IPS DF 4.7 (cell line): Measurements from ENCODE around the gene STEAP3.
"Not testable (repeated sequence)": the region's sequence is repeated elsewhere in the genome, so short reads cannot be mapped to it uniquely, and the experiment has no call there.

Experiments
- DNase-seq: peaks from one replicate; pipeline ENCODE4 v3.0.0-alpha.2; 2013; ENCODE audit warnings: low spot score; ENCODE audit errors: extremely low read depth

The STEAP3 gene

DNA sequence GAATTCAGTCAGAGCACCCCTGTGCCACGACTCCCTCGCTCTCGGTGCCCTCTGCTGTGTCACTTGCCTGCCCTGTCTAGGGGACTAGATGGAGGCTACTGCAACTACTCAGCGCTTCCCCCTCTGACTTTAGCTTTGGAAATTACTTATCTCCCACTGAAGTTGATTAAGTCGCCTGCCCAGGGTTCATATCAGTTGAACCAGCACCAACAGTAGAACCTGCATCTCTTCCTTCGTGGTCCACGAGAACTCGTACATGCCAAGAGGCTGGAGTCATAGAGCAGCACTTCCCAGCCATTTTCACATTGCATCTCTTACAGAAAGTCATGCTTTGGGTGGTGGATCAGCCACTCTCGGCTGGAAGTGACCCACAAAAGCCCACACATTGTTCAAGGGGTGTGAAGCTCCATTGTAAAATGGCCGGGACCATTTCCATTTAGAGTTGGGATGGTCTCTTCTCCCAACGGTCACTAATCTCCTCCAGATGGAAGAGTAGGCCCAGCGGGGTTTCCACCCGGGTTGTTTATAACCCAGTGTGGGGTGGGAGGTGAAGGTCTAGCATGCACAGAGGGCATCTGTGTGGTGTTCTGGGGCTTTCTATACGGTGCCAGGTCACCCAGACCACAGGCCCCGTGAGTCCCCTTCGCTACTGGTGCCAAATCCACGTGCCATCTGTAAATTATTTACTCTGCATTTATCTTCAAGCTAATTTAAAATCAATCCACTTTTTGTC lies 38.0 kb downstream of the STEAP3 start:
- DNase-seq, result no peak

DNA sequence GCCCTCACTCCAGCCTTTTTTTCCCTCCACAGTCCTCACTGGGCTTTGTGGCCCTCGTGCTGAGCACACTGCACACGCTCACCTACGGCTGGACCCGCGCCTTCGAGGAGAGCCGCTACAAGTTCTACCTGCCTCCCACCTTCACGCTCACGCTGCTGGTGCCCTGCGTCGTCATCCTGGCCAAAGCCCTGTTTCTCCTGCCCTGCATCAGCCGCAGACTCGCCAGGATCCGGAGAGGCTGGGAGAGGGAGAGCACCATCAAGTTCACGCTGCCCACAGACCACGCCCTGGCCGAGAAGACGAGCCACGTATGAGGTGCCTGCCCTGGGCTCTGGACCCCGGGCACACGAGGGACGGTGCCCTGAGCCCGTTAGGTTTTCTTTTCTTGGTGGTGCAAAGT lies 39.4 kb downstream of the STEAP3 start:
- no peak for DNase-seq

DNA sequence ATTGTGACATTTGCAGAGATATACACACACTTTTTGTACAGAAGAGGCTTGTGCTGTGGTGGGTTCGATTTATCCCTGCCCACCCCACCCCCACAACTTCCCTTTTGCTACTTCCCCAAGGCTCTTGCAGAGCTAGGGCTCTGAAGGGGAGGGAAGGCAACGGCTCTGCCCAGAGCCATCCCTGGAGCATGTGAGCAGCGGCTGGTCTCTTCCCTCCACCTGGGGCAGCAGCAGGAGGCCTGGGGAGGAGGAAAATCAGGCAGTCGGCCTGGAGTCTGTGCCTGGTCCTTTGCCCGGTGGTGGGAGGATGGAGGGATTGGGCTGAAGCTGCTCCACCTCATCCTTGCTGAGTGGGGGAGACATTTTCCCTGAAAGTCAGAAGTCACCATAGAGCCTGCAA lies 40.0 kb downstream of the STEAP3 start:
- DNase-seq, result no peak

DNA sequence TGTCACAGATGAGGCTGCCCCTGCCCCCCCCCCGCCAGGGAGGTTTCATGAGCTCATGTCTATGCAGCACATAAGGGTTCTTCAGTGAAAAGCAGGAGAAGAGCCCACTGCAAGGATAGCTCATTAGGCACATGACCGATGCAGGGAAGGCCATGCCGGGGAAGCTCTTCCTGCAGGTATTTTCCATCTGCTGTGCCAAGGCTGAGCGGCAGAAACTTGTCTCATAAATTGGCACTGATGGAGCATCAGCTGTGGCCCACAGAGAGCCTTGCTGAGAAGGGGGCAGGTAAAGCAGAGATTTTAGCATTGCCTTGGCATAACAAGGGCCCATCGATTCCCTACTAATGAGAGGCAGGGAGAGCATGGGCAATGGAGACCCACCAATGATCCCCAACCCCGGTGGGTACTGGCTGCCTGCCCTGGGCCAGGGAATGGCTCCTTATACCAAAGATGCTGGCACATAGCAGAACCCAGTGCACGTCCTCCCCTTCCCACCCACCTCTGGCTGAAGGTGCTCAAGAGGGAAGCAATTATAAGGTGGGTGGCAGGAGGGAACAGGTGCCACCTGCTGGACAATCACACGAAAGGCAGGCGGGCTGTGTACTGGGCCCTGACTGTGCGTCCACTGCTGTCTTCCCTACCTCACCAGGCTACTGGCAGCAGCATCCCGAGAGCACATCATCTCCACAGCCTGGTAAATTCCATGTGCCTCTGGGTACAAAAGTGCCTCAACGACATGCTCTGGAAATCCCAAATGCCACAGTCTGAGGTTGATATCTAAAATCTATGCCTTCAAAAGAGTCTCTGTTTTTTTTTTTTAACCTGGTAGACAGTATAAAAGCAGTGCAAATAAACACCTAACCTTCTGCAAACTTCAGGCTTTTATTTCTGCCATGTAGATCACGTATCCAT lies 41.4 kb downstream of the STEAP3 start:
- DNase-seq, result peak; percentile 33

DNA sequence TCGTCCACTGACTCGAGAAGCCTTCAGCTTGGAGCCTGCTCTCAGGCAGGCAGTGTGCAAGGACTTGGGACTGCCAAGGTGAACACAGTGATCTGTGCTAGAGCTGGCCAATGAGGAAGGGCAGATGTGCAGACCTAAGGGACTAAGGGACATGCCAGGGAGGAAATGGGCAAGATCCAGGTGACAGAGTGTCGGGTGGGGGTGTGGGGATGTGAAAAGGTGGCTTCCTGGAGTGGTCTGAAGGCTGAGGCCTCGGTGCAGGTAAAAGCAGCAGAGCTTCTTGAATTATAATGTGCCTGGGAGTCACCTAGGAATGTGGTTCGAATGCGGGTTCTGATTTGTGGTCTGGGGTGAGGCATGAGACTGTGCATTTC lies 42.0 kb downstream of the STEAP3 start:
- no peak for DNase-seq

DNA sequence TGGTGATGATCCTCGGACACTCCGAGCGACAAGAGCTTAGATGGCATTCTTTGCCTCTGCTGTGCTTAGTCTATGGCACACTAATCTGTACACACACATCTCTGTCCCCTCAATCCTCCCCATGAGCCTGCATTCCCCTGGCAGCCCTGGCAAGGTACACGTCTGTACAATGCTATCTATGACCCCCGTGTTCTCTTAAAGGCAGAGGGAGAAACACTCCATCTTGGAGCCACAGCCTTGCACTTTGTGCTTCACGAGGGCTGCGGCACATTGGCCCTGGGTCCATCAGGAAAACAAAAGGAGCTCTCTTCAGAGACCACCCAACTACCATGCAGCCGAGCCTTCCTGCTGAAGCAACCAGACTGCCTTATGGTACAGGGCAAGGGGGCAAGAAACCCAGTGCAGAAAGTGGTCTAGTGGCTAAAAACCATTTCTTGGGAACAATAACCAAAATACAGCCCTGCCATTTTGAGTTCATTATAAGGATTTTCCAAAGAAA lies 42.5 kb downstream of the STEAP3 start:
- no peak for DNase-seq

DNA sequence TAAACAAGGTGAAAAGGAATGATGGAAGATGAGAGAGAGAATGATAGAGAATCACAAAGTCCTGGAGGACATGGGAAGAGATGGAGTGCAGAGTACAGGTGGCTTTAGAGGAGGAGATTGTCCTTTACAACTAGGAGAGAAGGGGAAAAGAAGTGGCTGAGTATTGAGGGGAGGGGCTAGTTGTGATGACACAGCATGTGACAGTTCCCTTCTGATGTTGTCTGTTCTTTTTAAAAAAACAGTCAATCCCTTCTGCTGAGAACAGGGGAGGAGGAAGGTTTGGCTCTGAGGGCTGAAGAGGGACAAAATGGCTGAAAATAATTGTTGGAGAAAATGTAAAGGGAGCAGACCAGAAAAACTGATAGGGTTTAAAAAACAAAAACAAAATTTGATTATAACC lies 44.0 kb downstream of the STEAP3 start:
- no peak for DNase-seq

DNA sequence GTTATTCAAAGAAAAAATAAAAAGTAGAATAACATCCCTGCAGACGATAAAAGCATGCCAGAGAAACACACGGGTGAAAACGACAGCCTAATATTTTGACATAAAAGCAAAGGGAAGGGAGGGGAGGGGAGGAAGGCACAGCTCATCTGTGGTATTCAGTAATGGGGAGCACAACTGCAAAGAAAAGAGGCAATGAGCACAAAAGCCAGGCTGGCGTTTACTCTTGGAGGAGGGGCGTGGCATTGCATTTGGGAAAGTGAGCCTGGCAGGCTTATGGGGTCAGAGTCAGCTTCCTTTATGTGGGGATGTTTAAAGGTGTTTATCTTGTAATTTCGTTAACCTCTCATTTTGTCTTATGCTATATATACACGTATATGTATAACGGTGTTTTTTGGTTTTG lies 53.2 kb downstream of the STEAP3 start:
- DNase-seq, result no peak

DNA sequence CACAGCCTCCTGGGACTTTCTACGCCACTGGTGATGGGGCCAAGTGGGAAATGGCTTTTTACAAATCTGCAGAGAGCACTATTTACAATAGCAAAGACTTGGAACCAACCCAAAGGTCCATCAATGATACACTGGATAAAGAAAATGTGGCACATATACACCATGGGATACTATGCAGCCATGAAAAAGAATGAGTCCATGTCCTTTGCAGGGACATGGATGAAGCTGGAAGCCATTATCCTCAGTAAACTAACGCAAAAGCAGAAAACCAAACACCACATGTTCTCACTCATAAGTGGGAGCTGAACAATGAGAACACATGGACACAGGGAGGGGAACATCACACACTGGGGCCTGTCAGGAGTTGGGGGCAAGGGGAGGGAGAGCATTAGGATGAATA lies 54.8 kb downstream of the STEAP3 start:
- DNase-seq, result not testable (repeated sequence)

DNA sequence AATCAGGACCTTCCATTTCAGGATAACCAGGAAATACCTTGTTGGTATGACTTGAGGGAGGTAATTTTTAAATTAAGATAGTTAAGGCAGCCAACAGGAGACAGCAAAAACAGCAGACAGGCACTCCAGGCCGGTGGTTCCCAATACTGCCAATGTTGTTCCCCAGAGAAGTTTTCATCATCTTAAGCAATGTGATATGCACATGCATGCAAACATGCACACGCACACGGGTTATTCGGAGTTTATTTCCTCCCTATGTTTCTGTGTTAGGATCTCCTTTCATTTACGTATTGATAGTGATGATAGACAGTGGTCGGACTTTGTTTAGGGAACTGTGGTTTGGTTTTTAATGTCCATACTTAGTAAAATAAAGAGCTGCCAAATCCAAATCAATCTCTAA lies 55.3 kb downstream of the STEAP3 start:
- DNase-seq, result no peak

DNA sequence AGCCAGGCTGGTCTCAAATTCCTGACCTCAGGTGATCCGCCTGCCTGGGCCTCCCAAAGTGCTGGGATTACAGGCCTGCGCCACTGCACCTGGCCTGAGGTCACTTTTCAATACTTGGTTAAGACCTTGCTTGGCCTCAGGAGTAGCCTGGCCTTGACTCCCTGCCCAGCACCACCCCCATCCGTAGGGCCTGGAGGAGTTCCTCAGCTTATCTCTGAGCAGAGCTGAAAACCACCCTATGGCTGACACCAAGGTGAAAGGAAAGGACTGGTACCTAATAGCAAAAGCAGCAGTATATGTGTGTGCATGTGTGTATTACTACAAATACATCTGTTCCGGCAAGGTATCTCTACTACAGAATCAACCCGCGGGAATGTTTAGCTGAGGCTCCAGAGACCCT lies 56.0 kb downstream of the STEAP3 start:
- no peak for DNase-seq

DNA sequence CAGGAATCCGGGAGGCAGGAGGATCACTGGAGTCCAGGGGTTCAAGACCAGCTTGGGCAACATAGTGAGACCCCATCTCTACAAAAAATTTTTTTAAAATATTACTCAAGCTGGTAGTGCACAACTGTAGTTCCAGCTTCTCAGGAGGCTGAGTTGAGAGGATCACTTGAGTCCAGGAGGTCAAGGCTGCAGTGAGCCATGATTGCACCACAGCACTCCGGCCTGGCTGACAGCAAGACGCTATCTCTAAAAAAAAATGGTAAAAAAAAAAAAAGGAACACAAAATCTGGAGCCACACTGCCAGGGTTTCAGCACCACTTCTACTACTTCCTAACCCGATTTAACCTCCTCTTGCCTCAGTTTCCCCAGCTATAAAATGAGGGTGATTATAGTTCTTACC lies 57.0 kb downstream of the STEAP3 start:
- DNase-seq, result no peak

DNA sequence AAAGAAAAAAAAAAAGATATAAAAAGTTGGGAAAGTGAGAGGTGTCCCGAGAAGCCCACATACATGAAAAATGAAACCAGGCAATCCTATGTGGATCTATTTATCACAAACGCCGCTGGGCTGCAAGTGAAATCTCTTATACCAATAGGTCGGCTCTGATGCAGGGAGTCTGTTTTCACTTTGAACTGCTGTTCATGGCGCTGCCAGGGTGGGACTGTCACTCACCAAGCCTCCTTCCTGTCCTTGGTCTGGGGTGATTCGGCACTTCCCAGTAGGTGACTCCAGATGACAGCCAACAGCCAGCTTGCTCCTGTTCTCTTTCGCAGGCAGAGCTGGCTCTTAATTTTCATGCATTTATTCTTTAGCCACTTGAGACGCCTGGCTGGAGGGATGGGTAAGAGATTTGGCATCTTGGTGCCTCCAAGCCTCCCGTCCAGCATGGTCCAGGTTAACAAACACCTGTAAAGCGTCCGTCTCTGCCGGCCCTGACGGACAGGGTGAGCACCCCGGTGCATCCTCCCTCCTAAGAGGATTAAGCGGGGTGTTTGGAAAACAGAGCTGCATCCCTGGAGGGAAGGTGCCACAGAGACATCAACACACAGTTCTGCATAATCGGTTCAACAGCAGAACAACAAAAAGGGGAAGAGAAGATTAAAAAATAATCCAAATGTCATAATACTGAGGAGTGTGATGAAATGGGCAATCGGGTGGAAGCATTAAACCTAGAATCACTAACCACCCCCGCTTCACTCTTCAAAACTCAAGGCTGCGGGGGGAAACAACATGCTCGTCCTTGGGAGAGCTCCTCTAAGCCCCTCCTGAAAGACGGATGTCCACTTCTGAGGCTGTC lies 58.7 kb downstream of the STEAP3 start:
- no peak for DNase-seq

DNA sequence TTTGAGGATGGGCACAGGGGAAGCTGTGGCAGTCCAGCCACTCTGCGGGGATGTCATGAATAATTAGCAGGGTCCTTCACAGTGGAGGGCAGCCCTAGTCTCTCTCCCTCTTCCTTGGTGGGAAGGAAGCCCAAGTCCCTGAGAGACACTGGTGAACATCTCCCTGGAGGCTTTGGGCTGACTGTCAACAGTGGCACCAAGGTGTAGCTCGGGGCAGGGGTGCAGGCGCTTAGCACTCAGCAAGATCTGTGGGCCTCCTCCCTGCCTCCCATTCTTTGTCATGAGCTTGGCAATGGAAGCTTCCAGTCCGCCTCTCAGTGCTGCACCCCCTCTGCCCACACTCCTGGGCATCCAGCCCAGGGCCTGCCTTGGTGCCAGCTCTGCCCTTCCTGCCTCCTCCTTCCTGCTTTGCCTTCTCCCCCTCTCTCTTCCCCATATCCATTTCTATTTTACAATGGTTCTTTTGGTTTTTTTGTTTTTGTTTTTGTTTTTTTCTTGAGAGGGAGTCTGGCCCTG lies 59.4 kb downstream of the STEAP3 start:
- DNase-seq, result no peak

DNA sequence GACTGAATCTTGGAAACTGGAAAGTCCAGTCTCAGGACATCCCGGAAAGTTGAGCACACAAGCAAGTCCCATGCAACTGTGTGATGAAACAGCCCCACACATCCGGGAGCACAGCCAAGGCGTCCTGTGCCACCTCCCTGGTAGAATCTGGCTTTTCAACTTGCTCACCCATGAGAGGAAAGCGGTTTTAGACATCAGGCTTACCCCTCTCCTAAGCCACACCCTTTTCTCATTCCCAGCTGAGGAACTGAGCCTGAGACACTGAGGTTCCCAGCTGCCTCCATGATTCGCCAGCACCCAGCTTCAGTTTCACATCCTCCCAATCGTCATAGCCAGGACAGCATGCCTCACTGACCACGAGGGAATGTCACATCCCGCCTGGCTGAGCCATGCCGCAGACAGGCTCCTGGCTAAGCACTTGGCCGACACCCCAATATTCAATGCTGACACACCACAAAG lies 60.3 kb downstream of the STEAP3 start:
- DNase-seq, result no peak

DNA sequence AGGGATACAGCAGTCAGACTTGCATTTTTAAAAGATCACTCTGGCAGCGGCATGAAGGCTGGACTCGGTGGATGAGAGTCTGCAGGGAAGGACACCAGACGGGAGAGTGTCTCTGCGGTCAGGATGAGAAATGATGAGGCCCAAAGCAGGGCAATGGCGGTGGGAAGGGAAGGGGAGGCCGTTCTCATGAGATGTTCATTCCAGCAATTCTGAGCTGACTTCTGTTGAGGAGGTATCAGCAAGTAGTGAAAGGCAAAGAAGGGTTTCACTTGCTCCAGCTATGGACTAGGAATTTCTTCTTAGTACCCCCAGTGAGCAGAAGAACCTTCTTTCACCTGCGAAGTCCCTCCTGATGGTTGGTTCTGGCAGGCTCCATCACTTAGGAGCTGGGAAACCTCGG lies 63.0 kb downstream of the STEAP3 start:
- no peak for DNase-seq

DNA sequence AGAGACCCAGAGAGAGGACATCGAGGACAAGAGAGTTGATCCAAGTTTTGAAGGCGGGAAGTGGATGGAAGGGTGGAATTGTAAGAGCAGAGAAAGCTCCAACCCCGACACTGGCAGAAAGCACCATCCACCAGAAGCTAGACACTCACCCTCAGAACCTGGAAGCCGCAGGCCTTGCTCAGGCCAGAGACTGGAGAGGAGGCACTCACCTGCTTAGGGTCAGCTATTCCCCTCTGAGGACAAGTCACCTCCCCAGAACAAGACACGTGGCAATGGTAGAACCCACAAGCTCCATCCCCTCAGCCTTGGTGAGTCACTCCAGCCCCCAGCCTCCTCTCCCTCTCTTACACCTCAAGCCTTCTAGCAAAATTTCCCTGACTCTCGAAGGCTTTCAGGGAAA lies 64.9 kb downstream of the STEAP3 start:
- no peak for DNase-seq

DNA sequence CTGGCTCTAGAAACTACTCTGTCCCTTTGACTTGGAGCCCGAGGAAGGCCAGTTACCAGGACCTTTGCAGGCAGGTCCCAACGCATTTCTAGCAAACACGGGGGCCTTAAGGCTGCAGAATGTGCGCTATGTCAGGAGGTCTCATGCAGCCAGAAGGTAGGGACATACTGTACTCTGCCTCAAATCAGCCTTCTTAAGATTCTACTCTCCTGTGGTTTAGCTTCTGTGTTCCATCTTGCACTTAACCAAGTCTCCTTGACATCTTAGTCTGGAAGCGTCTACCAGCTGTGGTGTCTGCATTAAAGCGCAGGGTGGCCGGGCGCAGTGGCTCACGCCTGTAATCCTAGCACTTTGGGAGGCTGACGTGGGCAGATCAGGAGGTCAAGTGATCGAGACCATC lies 65.5 kb downstream of the STEAP3 start:
- no peak for DNase-seq

DNA sequence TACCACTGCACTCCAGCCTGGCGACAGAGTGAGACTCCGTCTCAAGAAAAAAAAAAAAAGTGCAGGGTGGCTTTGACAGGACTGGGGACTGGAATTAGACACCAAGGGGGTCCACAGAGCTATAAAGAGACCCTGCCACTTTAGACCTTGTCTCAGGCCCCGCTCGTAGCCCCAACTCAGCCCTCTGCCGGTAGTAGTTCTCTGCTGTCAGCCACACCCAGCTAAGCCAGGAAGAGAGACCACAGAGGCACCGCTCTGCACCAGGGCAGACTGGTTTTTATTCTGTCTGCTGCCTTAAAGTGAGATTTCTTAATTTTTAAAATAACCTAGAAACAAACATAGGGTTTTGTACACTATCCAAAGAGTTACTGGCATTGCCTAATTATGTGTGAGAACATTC lies 66.0 kb downstream of the STEAP3 start:
- DNase-seq, result no peak

DNA sequence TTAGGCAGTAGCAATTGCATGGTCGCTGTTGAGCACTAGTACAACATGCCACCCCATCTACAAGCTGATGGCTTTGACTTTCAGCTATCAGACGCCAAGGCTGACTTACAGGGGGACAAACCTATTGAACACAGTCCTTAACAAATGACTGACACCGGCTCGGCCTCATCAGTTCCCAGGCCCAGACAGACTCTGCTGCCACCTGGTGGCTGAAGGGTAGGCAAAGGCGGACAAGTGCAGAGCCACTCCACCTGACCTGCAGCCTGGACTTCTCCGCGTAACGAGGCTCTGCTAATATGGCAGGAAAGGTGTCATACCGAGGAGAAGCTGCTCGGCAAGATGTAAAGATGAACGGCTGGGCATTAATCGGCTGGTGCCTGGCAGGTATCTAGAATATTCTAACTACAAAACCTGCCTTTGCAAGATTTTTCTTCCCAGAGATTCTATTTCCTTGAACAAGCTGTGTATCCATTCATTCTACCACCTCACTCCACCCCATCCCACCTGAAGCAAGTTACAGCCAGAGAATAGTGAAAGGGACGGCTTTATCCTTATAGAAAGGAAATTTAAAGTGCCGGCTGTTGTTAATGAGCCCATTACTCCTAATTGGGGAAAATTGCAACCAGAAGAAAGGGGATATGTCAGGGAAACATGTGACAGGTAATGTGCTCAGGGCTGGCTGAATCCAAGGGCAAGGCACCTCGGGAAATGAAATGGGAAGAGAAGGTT lies 67.4 kb downstream of the STEAP3 start:
- DNase-seq, result no peak
